ENCODE results near the gene NCAM1.

DNA sequence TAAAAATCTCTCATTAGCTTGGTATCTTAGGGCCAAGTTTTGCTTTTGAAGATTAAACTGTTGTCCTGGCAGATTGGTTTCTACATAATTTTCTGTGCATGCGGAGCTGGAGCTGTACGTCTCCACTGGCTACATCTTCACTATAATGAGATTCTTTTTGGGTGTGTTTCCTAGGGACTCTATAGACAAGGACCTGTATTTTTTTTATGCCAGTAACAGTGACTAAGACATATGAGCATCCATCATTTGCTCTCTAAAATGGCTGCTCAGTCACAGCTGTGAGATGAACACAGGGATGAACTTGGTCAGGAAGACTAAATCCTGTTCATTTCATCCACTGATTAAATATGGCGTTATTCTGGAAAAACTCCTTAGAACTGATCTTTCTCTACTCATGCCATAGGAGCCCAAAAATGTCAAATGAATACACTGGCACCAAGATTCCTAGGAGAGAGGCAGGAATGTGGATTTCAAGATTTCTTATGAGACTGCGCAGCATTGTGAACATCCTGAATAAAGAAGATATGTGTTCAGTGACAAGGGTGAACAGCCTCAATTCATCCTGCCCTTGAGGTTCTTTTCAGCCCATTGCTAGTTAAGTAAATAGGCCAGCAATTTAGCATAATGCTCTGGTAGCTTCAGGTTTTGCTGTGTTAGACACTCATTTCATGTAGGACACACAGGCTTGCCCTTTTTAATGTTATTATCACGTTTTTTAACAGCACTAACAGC is 168.2 kb downstream of the NCAM1 start:
- TF ChIP-seq, protein P1, sequence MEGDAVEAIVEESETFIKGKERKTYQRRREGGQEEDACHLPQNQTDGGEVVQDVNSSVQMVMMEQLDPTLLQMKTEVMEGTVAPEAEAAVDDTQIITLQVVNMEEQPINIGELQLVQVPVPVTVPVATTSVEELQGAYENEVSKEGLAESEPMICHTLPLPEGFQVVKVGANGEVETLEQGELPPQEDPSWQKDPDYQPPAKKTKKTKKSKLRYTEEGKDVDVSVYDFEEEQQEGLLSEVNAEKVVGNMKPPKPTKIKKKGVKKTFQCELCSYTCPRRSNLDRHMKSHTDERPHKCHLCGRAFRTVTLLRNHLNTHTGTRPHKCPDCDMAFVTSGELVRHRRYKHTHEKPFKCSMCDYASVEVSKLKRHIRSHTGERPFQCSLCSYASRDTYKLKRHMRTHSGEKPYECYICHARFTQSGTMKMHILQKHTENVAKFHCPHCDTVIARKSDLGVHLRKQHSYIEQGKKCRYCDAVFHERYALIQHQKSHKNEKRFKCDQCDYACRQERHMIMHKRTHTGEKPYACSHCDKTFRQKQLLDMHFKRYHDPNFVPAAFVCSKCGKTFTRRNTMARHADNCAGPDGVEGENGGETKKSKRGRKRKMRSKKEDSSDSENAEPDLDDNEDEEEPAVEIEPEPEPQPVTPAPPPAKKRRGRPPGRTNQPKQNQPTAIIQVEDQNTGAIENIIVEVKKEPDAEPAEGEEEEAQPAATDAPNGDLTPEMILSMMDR (IDR thresholded peaks at IDR 0.05): no peak
- TF ChIP-seq EP300 (IDR thresholded peaks at IDR 0.05): no peak
